BE2C (cell line): ENCODE measurements around the gene TECRL.

Experiments used
- DNase-seq: peaks from one replicate; pipeline ENCODE4 v3.0.0-alpha.2; 2020
- H3K27me3 ChIP-seq: fragments of 250-450 bp; sonication (Bioruptor Pico); 2 replicates; pipeline ENCODE4 v1.5.1; 2020; ENCODE audit warnings: mild to moderate bottlenecking
- H3K36me3 ChIP-seq: fragments of 250-450 bp; sonication (Bioruptor Pico); 2 replicates; pipeline ENCODE4 v1.5.1; 2020; ENCODE audit warnings: mild to moderate bottlenecking
- H3K4me1 ChIP-seq: fragments of 250-450 bp; sonication (Bioruptor Pico); 2 replicates; pipeline ENCODE4 v1.5.1; 2020
- H3K4me3 ChIP-seq: 2 replicates; pipeline ENCODE4 v1.5.1; 2011; ENCODE audit warnings: low read depth, low read length
- H3K9me3 ChIP-seq: fragments of 250-450 bp; sonication (Bioruptor Pico); 2 replicates; pipeline ENCODE4 v1.5.1; 2020
- TF ChIP-seq, protein P1 (sequence below): IDR thresholded peaks from 2 replicates; pipeline ENCODE4 v1.5.1; 2012; ENCODE audit warnings: mild to moderate bottlenecking, low read depth, low read length

Gene TECRL

DNA sequence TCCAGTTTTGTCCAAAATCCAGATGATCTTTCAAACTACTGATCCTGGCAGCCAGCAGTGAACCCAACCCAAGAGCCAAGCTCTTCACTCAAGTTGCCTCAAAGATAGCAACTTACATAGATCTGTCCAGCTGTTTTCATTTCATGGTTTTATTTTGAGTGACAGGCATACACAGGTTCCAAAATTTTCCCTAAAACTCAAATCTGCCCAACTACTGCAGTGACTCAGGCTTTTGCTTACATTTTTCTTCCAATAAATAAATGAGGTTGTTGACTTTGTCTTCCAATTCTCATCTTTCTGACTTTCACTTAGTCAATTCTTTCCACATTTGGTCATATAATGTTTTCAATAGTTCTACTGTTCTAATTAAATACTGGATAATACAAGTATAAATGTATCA, 158.8 kb downstream of the TECRL start:
- DNase-seq, result no peak

GRCh38 chr4:64250061-64250460, 159.2 kb downstream of the TECRL start:
- no peak for DNase-seq
- TF ChIP-seq, protein P1, sequence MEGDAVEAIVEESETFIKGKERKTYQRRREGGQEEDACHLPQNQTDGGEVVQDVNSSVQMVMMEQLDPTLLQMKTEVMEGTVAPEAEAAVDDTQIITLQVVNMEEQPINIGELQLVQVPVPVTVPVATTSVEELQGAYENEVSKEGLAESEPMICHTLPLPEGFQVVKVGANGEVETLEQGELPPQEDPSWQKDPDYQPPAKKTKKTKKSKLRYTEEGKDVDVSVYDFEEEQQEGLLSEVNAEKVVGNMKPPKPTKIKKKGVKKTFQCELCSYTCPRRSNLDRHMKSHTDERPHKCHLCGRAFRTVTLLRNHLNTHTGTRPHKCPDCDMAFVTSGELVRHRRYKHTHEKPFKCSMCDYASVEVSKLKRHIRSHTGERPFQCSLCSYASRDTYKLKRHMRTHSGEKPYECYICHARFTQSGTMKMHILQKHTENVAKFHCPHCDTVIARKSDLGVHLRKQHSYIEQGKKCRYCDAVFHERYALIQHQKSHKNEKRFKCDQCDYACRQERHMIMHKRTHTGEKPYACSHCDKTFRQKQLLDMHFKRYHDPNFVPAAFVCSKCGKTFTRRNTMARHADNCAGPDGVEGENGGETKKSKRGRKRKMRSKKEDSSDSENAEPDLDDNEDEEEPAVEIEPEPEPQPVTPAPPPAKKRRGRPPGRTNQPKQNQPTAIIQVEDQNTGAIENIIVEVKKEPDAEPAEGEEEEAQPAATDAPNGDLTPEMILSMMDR, result no peak
- H3K36me3 ChIP-seq, result no peaks in the 10 kb centered on the region
- H3K27me3 ChIP-seq, result no peaks in the 10 kb centered on the region
- H3K4me3 ChIP-seq, result no peak overlapping the region
- no peaks in the 10 kb centered on the region for H3K9me3 ChIP-seq
- no peaks in the 10 kb centered on the region for H3K4me1 ChIP-seq

More for the DNA sequence above, 158.8 kb downstream of the TECRL start:
- Histone ChIP-seq H3K4me3 (no peak overlapping the region), H3K36me3 (no peaks in the 10 kb centered on the region), H3K27me3 (no peaks in the 10 kb centered on the region), H3K4me1 (no peaks in the 10 kb centered on the region), H3K9me3 (no peaks in the 10 kb centered on the region)
- TF ChIP-seq, protein P1, result no peak

- H3K4me1 ChIP-seq, result no peaks in the 10 kb centered on the region
- TF ChIP-seq, protein P1, result no peak
- no peak for DNase-seq
- H3K27me3 ChIP-seq, result no peaks in the 10 kb centered on the region
- H3K36me3 ChIP-seq, result no peaks in the 10 kb centered on the region
- H3K9me3 ChIP-seq, result no peaks in the 10 kb centered on the region
- no peak overlapping the region for H3K4me3 ChIP-seq
Measured at GRCh38 chr4:64248186-64248585, 161.1 kb downstream of the TECRL start.

- Histone ChIP-seq H3K9me3 (peaks cover 3% of the 10 kb centered on the region; the same call in 1 of the 2 replicates), H3K4me3 (no peak overlapping the region)
- DNase-seq, result no peak
Measured at GRCh38 chr4:64230709-64231310, 178.4 kb downstream of the TECRL start.

More at GRCh38 chr4:64230709-64231310, 178.4 kb downstream of the TECRL start:
- Histone ChIP-seq H3K27me3 (no peaks in the 10 kb centered on the region), H3K4me1 (no peaks in the 10 kb centered on the region), H3K36me3 (no peaks in the 10 kb centered on the region)
- TF ChIP-seq, protein P1, result no peak
